Panc1 (cell line): ENCODE data around the gene APOO. TPM values are rescaled to one million over a fixed set of nuclear protein-coding genes. Genes with fewer than 3 reads are reported as not detected.

Experiments
- ATAC-seq: fragments of 200-7000 bp; cut with Tn5 transposase; 2 replicates; pipeline ENCODE4 v1.9.1; 2020; ENCODE audit warnings: mild to moderate bottlenecking, moderate library complexity
- BruUV-seq: library from RNA; stranded (reverse); fragments of 400-500 nt; replicated peaks from 2 replicates; lab custom pipeline; 2021; lab: Mats Ljungman, UMichigan
- CTCF ChIA-PET: fragments of 300-600 bp; sonication (Branson Sonifier 250); formaldehyde crosslinking; loops from one replicate; lab custom pipeline; 2022; ENCODE audit warnings: antibody characterized with exemption; lab: Charles Lee
- POLR2A ChIA-PET: fragments of 300-600 bp; sonication (Branson Sonifier 250); formaldehyde crosslinking; loops from one replicate; lab custom pipeline; 2022; ENCODE audit warnings: antibody characterized with exemption; lab: Charles Lee
- DNase-seq: peaks from one replicate; pipeline ENCODE4 v3.0.0-alpha.2; 2010; ENCODE audit warnings: low read depth, low spot score
- H3K27ac ChIP-seq: 2 replicates; pipeline ENCODE4 v1.5.1; 2011; ENCODE audit warnings: mild to moderate bottlenecking, low read length, inconsistent platforms
- H3K27me3 ChIP-seq: fragments of 200-500 bp; sonication (Bioruptor generic); 2 replicates; pipeline ENCODE4 v1.6.0; 2014; ENCODE audit warnings: low read length, inconsistent platforms; ENCODE audit not compliant: control insufficient read depth, insufficient read depth
- H3K36me3 ChIP-seq: fragments of 200-500 bp; sonication (Bioruptor generic); 2 replicates; pipeline ENCODE4 v1.5.1; 2014; ENCODE audit warnings: inconsistent platforms, mild to moderate bottlenecking, low read length, moderate library complexity; ENCODE audit not compliant: control insufficient read depth, insufficient read depth
- H3K4me1 ChIP-seq: 2 replicates; pipeline ENCODE4 v1.5.1; 2011; ENCODE audit warnings: inconsistent platforms, mild to moderate bottlenecking, low read length, moderate library complexity; ENCODE audit not compliant: control insufficient read depth, insufficient read depth
- H3K4me3 ChIP-seq, 2 experiments: 2 replicates each; pipeline ENCODE4 v1.5.1; 2011 to 2012; ENCODE audit warnings: low read depth in 2 of 2, low read length in 2 of 2, mild to moderate bottlenecking in 2 of 2, inconsistent platforms in 1 of 2, moderate library complexity in 1 of 2
- H3K9me3 ChIP-seq: fragments of 200-500 bp; sonication (Bioruptor generic); 2 replicates; pipeline ENCODE4 v1.5.1; 2014; ENCODE audit warnings: low read depth, mild to moderate bottlenecking, inconsistent platforms, low read length, moderate library complexity; ENCODE audit not compliant: control insufficient read depth, insufficient read depth
- POLR2AphosphoS5 ChIP-seq: IDR thresholded peaks from 2 replicates; pipeline ENCODE4 v1.6.1; 2012; ENCODE audit warnings: mild to moderate bottlenecking, low read depth, low read length, moderate library complexity
- REST ChIP-seq, 2 experiments: IDR thresholded peaks; 2 replicates each; pipeline ENCODE4 v1.6.1; 2011 to 2012; ENCODE audit warnings: low read depth in 2 of 2, control low read depth in 1 of 2, low read length in 1 of 2, mild to moderate bottlenecking in 1 of 2, moderate library complexity in 1 of 2; ENCODE audit not compliant: insufficient read depth in 1 of 2
- SIN3A ChIP-seq: IDR thresholded peaks from 2 replicates; pipeline ENCODE4 v1.6.1; 2012; ENCODE audit warnings: low read depth, mild to moderate bottlenecking, low read length, moderate library complexity, borderline replicate concordance; ENCODE audit not compliant: insufficient read depth
- TCF7L2 ChIP-seq: IDR thresholded peaks from 2 replicates; pipeline ENCODE4 v1.6.1; 2011; ENCODE audit warnings: mild to moderate bottlenecking, low read depth, low read length, inconsistent platforms
- in situ Hi-C: cut with HindIII; loops from 2 replicates; pipeline ENCODE4 v1.10.0; 2016; ENCODE audit warnings: low sequenced_read_pairs, low pct_unique_long_range_greater_than_20kb
- intact Hi-C: fragments of 100-400 bp; cut with micrococcal nuclease; formaldehyde crosslinking; loops from one replicate; pipeline ENCODE4 v1.10.0; 2022; ENCODE audit not compliant: unreplicated experiment
- total RNA-seq: library from RNA; stranded (reverse); gene quantifications from one replicate; pipeline ENCODE4 v1.2.1, GENCODE V29; 2021; ENCODE audit not compliant: unreplicated experiment
- TF ChIP-seq, protein P1 (sequence below): fragments of 450-650 bp; IDR thresholded peaks from 2 replicates; pipeline ENCODE4 v1.5.1; 2017; ENCODE audit warnings: mild to moderate bottlenecking

APOO gene
- total RNA-seq, 1 experiment from 2014 or later: 36.8 TPM

DNA sequence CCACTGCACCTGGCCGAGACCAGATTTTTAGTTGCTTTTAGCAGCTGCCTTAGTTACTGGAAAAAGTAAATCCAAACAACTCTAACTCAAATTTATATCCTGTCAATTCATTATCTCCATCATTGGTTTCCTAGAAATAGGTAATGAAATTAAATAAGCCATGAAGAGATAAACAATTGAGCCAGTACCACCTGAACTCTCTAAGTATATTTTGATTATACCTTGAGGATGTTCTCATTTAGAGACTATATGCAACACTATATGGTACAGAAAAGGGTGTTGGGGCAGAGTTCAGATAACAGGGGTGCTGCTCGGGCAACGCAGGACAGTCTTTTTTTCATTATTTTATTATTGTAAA lies 89.8 kb downstream of the APOO start:
- peaks cover 3% of the 10 kb centered on the region; the same call in 1 of the 2 replicates for H3K4me1 ChIP-seq
- H3K36me3 ChIP-seq: no peaks in the 10 kb centered on the region
- no peaks in the 10 kb centered on the region for H3K9me3 ChIP-seq
- intact Hi-C loops: no loop called here
- no peaks in the 10 kb centered on the region for H3K27me3 ChIP-seq
- DNase-seq: no peak
- no TSS peak for BruUV-seq
- POLR2A ChIA-PET: no interaction called here
- no peak overlapping the region for H3K27ac ChIP-seq
- no peak for TF ChIP-seq REST (IDR thresholded peaks at IDR 0.05; ENCODE audit: insufficient read depth in 1 of 2, low read depth in 2 of 2, low read length in 1 of 2)
- no peak for TF ChIP-seq POLR2AphosphoS5
- TF ChIP-seq, protein P1, sequence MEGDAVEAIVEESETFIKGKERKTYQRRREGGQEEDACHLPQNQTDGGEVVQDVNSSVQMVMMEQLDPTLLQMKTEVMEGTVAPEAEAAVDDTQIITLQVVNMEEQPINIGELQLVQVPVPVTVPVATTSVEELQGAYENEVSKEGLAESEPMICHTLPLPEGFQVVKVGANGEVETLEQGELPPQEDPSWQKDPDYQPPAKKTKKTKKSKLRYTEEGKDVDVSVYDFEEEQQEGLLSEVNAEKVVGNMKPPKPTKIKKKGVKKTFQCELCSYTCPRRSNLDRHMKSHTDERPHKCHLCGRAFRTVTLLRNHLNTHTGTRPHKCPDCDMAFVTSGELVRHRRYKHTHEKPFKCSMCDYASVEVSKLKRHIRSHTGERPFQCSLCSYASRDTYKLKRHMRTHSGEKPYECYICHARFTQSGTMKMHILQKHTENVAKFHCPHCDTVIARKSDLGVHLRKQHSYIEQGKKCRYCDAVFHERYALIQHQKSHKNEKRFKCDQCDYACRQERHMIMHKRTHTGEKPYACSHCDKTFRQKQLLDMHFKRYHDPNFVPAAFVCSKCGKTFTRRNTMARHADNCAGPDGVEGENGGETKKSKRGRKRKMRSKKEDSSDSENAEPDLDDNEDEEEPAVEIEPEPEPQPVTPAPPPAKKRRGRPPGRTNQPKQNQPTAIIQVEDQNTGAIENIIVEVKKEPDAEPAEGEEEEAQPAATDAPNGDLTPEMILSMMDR: no peak
- no peak for TF ChIP-seq SIN3A
- no peak for TF ChIP-seq TCF7L2
- CTCF ChIA-PET: no interaction called here
- in situ Hi-C loops: no loop called here
- no peak for ATAC-seq
- no peak overlapping the region for H3K4me3 ChIP-seq

- H3K4me1 ChIP-seq: no peaks in the 10 kb centered on the region
- no peak for ATAC-seq
- no TSS peak for BruUV-seq
- CTCF ChIA-PET: no interaction called here
- no peaks in the 10 kb centered on the region for H3K9me3 ChIP-seq
- H3K4me3 ChIP-seq: no peak overlapping the region
- intact Hi-C loops (no loop called here), in situ Hi-C loops (no loop called here)
- H3K27ac ChIP-seq: 0 out of 2 replicates have a peak overlapping the region, but pooled peaks have one; percentile 29
- no peaks in the 10 kb centered on the region for H3K36me3 ChIP-seq
- DNase-seq: no peak
- no peak for TF ChIP-seq TCF7L2
- no peak for TF ChIP-seq POLR2AphosphoS5
- TF ChIP-seq, protein P1: no peak
- TF ChIP-seq SIN3A: no peak
- no peak for TF ChIP-seq REST (IDR thresholded peaks at IDR 0.05; ENCODE audit: insufficient read depth in 1 of 2, low read depth in 2 of 2, low read length in 1 of 2)
- POLR2A ChIA-PET: interaction anchor here (0.6 kb wide), 1 partner anchor 101 kb away, joined by 10 read pairs; no protein-coding TSS in a partner anchor
- no peaks in the 10 kb centered on the region for H3K27me3 ChIP-seq
These were observed 91.6 kb downstream of the APOO start for GRCh38 chrX:23816179-23816578.
